Memory B cell (primary cell): ENCODE results near the gene CDK14.
"Not testable (repeated sequence)": the region's sequence is repeated elsewhere in the genome, so short reads cannot be mapped to it uniquely, and the experiment has no call there.

Experiments used
- ATAC-seq: fragments of 150-1000 bp; cut with Tn5 transposase; 2 replicates; pipeline ENCODE4 v1.10.0; 2021; ENCODE audit warnings: low read depth, mild to moderate bottlenecking, moderate library complexity
- DNase-seq, 2 donors: peaks; one replicate each; pipeline ENCODE4 v3.0.0; 2022; ENCODE audit warnings: low spot score in 2 of 2
- H3K27ac Mint-ChIP-seq: one replicate; pipeline ENCODE4 v1.8.0; 2022; ENCODE audit warnings: mild to moderate bottlenecking, moderate library complexity, mixed read lengths
- H3K27me3 Mint-ChIP-seq: one replicate; pipeline ENCODE4 v1.8.0; 2022; ENCODE audit warnings: mixed read lengths
- H3K36me3 Mint-ChIP-seq: one replicate; pipeline ENCODE4 v1.8.0; 2022; ENCODE audit warnings: mild to moderate bottlenecking, mixed read lengths
- H3K4me1 Mint-ChIP-seq: one replicate; pipeline ENCODE4 v1.8.0; 2022; ENCODE audit warnings: mixed read lengths
- H3K4me3 Mint-ChIP-seq: one replicate; pipeline ENCODE4 v1.8.0; 2022; ENCODE audit warnings: mild to moderate bottlenecking, moderate library complexity, mixed read lengths
- H3K9me3 Mint-ChIP-seq: one replicate; pipeline ENCODE4 v1.8.0; 2022; ENCODE audit warnings: mixed read lengths

The CDK14 gene

DNA sequence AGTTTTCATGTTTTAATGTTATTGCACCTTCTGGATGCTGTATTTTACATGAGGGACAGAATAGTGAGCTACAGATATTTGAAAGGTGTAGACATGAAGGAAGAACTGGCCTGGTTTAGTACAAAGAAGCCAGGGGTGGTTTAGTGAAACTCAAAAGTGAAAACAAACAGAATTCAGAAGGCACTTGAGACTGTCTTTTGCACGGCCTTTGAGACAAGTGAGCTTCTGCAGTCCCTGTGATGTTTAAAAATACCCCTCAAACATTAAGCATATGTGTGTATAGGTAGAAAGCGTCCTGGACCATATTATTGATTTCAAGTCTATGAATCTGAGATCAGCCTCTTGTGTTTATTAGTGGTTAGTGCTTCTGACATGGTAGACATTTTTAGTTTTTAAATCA lies 118.9 kb downstream of the CDK14 start:
- ATAC-seq (peak; percentile 42), DNase-seq (no peak)
- H3K27ac Mint-ChIP-seq, result peak overlapping the region; percentile 90
- peaks cover 64% of the 10 kb centered on the region for H3K4me1 Mint-ChIP-seq
- H3K4me3 Mint-ChIP-seq, result peak overlapping the region; percentile 75
- H3K36me3 Mint-ChIP-seq, result peaks cover 9% of the 10 kb centered on the region
- H3K9me3 Mint-ChIP-seq, result no peaks in the 10 kb centered on the region
- no peaks in the 10 kb centered on the region for H3K27me3 Mint-ChIP-seq

- no peak for DNase-seq
- Mint-ChIP-seq H3K4me3 (no peak overlapping the region), H3K27ac (peak overlapping the region; percentile 90), H3K4me1 (peaks cover 62% of the 10 kb centered on the region), H3K27me3 (no peaks in the 10 kb centered on the region), H3K36me3 (peaks cover 12% of the 10 kb centered on the region), H3K9me3 (no peaks in the 10 kb centered on the region)
- ATAC-seq, result no peak
Observed at GRCh38 chr7:90717296-90718060, 121.4 kb downstream of the CDK14 start.

- Mint-ChIP-seq H3K36me3 (peaks cover 11% of the 10 kb centered on the region), H3K9me3 (no peaks in the 10 kb centered on the region), H3K4me1 (peaks cover 62% of the 10 kb centered on the region), H3K27ac (peak overlapping the region; percentile 90), H3K27me3 (no peaks in the 10 kb centered on the region), H3K4me3 (no peak overlapping the region)
- no peak for DNase-seq
- ATAC-seq, result no peak
Observed at GRCh38 chr7:90719155-90719554, 123.0 kb downstream of the CDK14 start.

DNA sequence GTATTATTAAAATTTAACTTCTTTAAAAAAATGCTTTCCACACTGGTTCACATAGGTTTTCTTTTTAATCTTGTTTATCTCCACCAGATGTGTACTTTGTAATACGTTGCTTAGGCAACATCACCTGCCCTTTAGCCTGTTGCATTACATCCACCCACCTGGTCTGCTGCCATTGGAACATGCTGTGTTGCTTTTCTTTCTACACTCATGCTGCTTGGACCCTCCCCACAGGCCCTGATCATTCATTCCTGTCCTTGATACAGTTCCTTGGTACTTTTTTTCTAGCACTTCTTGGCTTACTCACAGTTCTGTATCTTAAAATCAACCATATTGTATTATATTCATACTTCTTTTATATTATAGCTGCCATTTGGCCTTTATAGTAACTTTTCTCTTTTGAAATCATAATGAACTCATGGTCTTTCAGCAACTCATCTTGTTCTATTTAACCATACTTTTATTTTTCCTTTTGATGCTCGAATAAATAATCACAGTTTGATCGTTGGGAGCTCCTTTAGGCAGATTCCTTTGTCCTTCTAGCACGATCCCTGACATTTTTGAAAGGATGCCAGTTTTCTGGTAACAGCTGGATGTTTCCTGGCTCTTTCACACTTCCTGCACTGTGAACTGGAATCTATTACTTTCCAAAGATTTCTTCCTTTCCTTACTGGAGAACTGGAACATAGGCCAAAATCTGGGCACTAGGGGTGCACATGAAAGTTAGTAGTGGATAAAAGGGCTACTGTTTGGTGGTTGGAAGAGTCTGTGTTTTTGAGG lies 125.1 kb downstream of the CDK14 start:
- DNase-seq (no peak), ATAC-seq (peak; percentile 78)
- Mint-ChIP-seq H3K4me1 (peaks cover 62% of the 10 kb centered on the region), H3K36me3 (peaks cover 11% of the 10 kb centered on the region), H3K27ac (peak overlapping the region; percentile 90), H3K4me3 (no peak overlapping the region), H3K9me3 (no peaks in the 10 kb centered on the region), H3K27me3 (no peaks in the 10 kb centered on the region)

DNA sequence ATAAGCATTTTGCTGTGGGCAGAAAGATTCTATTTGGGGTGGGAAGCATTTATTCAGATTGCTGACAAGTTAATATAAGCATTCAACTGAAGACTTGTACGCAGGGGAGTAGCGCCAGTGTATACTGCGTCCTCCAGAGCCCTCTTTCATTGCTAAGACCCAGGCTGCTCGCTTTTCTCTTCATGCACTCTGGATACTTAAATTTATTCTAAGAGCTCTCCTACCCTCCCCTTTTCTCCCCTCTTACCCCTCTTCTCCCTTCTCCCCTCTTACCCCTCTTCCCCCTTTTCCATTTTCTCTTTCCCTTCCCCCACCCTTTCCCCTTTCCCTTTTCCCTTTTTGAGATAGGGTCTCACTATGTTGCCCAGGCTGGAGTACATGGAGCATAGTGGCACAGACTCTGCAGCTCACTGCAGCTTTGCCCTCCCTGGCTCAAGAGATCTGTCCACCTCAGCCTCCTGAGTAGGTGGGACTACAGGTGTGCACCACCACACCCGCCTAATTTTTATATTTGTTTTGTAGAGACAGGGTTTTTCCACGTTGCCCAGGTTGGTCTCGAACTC lies 125.8 kb downstream of the CDK14 start:
- no peak overlapping the region for H3K4me3 Mint-ChIP-seq
- no peak for DNase-seq
- ATAC-seq, result no peak
- H3K36me3 Mint-ChIP-seq, result peaks cover 12% of the 10 kb centered on the region
- no peaks in the 10 kb centered on the region for H3K27me3 Mint-ChIP-seq
- peak overlapping the region; percentile 90 for H3K27ac Mint-ChIP-seq
- H3K4me1 Mint-ChIP-seq, result peaks cover 62% of the 10 kb centered on the region
- no peaks in the 10 kb centered on the region for H3K9me3 Mint-ChIP-seq

- DNase-seq (no peak), ATAC-seq (no peak)
- H3K36me3 Mint-ChIP-seq, result peaks cover 14% of the 10 kb centered on the region
- H3K27me3 Mint-ChIP-seq, result no peaks in the 10 kb centered on the region
- H3K4me1 Mint-ChIP-seq, result peaks cover 69% of the 10 kb centered on the region
- peak overlapping the region; percentile 90 for H3K27ac Mint-ChIP-seq
- H3K9me3 Mint-ChIP-seq, result no peaks in the 10 kb centered on the region
- H3K4me3 Mint-ChIP-seq, result peak overlapping the region; percentile 49
Observed at GRCh38 chr7:90723233-90723632, 127.1 kb downstream of the CDK14 start.

GRCh38 chr7:90723866-90724265 lies 127.7 kb downstream of the CDK14 start:
- Mint-ChIP-seq H3K27ac (peak overlapping the region; percentile 90), H3K9me3 (no peaks in the 10 kb centered on the region), H3K4me1 (peaks cover 68% of the 10 kb centered on the region), H3K27me3 (no peaks in the 10 kb centered on the region), H3K4me3 (peak overlapping the region; percentile 49), H3K36me3 (peaks cover 19% of the 10 kb centered on the region)
- ATAC-seq, result peak; percentile 65
- no peak for DNase-seq

GRCh38 chr7:90726120-90726519 lies 130.0 kb downstream of the CDK14 start:
- no peak for DNase-seq
- ATAC-seq, result peak; percentile 18
- Mint-ChIP-seq H3K27ac (peak overlapping the region; percentile 90), H3K36me3 (peaks cover 28% of the 10 kb centered on the region), H3K27me3 (no peaks in the 10 kb centered on the region), H3K9me3 (peaks cover 5% of the 10 kb centered on the region), H3K4me3 (peak overlapping the region; percentile 86), H3K4me1 (peaks cover 72% of the 10 kb centered on the region)

DNA sequence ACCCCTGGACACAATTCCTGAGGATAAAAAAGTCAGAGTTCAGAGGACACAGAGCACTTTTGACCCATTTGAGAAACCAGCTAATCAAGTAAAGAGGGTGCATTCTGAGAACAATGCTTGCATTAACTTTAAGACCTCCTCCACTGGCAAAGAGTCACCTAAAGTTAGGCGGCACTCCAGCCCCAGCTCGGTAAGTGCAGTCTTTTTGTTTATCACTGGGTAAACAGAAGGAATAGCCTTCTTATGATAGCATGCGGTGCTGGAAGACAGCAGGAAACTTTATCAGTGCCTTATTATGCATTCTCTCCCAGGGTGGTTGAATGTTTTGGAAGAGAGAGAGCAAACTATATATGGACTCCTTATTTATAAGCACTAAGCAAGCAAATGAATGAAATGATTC lies 130.5 kb downstream of the CDK14 start:
- ATAC-seq (peak; percentile 4), DNase-seq (no peak)
- Mint-ChIP-seq H3K27ac (peak overlapping the region; percentile 90), H3K4me3 (peak overlapping the region; percentile 86), H3K27me3 (no peaks in the 10 kb centered on the region), H3K9me3 (peaks cover 5% of the 10 kb centered on the region), H3K36me3 (peaks cover 31% of the 10 kb centered on the region), H3K4me1 (peaks cover 75% of the 10 kb centered on the region)

DNA sequence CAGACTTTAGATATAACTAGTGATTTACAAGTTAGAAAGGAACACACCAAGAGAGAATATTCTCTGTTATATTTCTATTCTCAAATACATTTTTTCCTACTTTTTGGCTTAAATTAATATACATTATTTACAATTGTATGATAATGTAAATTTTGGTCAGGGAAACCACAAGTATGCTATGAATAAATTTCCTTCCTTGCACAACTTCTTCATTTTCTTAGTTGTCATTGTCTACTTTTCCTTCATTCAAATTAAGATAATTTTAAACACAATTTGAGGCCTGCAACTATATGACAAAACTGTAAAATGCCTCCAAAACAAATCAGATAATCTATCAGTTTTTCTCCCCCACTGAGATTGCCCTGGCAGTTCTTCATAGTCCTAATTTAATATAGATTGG lies 131.3 kb downstream of the CDK14 start:
- peak overlapping the region; percentile 90 for H3K27ac Mint-ChIP-seq
- H3K36me3 Mint-ChIP-seq, result peaks cover 38% of the 10 kb centered on the region
- peaks cover 5% of the 10 kb centered on the region for H3K9me3 Mint-ChIP-seq
- H3K4me3 Mint-ChIP-seq, result peak overlapping the region; percentile 86
- no peak for DNase-seq
- ATAC-seq, result no peak
- peaks cover 74% of the 10 kb centered on the region for H3K4me1 Mint-ChIP-seq
- H3K27me3 Mint-ChIP-seq, result no peaks in the 10 kb centered on the region

GRCh38 chr7:90728568-90728967 lies 132.4 kb downstream of the CDK14 start:
- Mint-ChIP-seq H3K4me1 (peaks cover 77% of the 10 kb centered on the region), H3K27me3 (no peaks in the 10 kb centered on the region), H3K27ac (peak overlapping the region; percentile 90), H3K36me3 (peaks cover 48% of the 10 kb centered on the region), H3K4me3 (peak overlapping the region; percentile 86), H3K9me3 (peaks cover 14% of the 10 kb centered on the region)
- ATAC-seq, result peak; percentile 68
- DNase-seq, result no peak

DNA sequence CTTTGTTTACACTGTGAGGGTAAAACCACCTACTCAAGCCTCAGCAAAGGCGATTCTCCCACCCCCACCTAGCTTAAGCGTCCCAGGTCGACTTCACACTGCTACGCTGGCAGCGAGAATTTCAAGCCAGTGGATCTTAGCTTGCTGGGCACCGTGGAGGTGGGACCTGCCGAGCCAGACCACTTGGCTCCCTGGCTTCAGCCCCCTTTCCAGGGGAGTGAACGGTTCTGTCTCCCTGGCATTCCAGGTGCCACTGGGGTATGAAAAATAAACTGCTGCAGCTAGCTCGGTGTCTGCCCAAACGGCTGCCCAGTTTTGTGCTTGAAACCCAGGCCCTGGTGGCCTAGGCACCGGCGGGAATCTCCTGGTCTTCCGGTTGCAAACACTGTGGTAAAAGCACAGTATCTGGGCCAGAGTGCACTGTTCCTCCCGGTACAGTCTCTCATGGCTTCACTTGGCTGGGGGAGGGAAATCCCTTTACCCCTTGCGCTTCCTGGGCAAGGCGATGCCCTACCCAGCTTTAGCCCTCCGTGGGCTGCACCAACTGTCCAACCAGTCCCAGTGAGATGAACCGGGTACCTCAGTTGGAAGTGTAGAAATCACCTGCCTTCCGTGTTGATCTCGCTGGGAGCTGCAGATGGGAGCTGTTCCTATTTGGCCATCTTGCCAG lies 139.6 kb downstream of the CDK14 start:
- peaks cover 51% of the 10 kb centered on the region for H3K36me3 Mint-ChIP-seq
- H3K4me3 Mint-ChIP-seq, H3K27ac Mint-ChIP-seq: not testable (repeated sequence)

GRCh38 chr7:90736316-90736715 lies 140.2 kb downstream of the CDK14 start:
- ATAC-seq, result no peak
- no peak overlapping the region for H3K4me3 Mint-ChIP-seq
- H3K27ac Mint-ChIP-seq, result peak overlapping the region; percentile 99
- H3K9me3 Mint-ChIP-seq, result peaks cover 15% of the 10 kb centered on the region
- no peak for DNase-seq
- H3K4me1 Mint-ChIP-seq, result peaks cover 49% of the 10 kb centered on the region
- no peaks in the 10 kb centered on the region for H3K27me3 Mint-ChIP-seq
- peaks cover 48% of the 10 kb centered on the region for H3K36me3 Mint-ChIP-seq

More for the DNA sequence above, 139.6 kb downstream of the CDK14 start:
- not testable (repeated sequence) for H3K27me3 Mint-ChIP-seq, ATAC-seq, DNase-seq
- peaks cover 50% of the 10 kb centered on the region for H3K4me1 Mint-ChIP-seq
- H3K9me3 Mint-ChIP-seq, result peaks cover 18% of the 10 kb centered on the region
